Right ventricle myocardium superior (tissue), 1 donor: Measurements from ENCODE around the gene WAC. TPM values are rescaled to one million over a fixed set of nuclear protein-coding genes. Genes with fewer than 3 reads are reported as not detected.
"Not testable (repeated sequence)": the region's sequence is repeated elsewhere in the genome, so short reads cannot be mapped to it uniquely, and the experiment has no call there.

Experiments
- ATAC-seq: fragments of 200-7000 bp; cut with Tn5 transposase; one replicate; pipeline ENCODE4 v1.9.1; 2020; ENCODE audit warnings: mild to moderate bottlenecking; ENCODE audit not compliant: poor library complexity
- DNase-seq: peaks from one replicate; pipeline ENCODE4 v3.0.0-alpha.2; 2020
- intact Hi-C: fragments of 100-400 bp; cut with DNase I; formaldehyde crosslinking; loops from one replicate; pipeline ENCODE4 v1.11.2; 2022
- total RNA-seq: library from RNA; stranded (reverse); fragmentation: NEBNext Ultra II Directional; extraction: Animal tissue kit (Norgen Biotek cat#: 25700); gene quantifications from one replicate; pipeline ENCODE4 v1.2.1, GENCODE V29; 2021
- donor health status: DM: no; HTN: yes; CAD: no; lungs with severe emphysema.

The WAC gene
- total RNA-seq, 1 donor from 2014 or later, result 92.9 TPM

DNA sequence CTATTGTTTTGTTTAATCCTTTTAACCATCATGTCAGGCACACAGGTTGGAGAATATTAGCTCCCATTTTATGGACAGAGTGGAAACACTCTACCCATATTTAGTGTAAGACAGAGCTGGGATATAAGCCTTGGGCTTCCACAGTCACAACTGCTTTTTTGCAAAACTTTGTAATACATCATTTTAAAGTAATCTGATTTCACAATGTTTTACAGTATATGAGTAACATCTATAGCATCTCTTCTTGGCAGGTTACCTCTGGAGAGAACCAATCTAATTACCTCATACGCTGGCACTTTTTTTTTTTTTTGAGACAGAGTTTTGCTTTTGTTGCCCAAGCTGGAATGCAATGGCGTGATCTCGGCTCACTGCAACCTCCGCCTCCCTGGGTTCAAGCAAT, 12.1 kb upstream of the WAC start:
- ATAC-seq, DNase-seq, intact Hi-C loops: not testable (repeated sequence)

DNA sequence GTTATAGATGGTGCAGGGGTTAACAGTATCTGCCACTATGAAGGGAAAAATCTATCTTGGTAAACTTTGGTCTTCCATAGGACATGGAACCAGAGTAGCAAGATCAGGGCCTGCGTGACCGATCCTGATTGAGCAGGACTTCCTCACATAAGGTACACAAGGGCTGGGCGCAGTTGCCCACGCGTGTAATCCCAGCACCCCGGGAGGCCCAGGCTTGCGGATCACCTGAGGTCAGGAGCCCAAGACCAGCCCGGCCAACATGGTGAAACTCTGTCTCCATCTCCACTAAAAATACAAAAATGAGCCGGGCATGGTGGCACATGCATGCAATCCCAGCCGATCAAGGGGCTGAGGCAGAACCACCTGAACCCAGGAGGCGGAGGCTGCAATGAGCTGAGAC, 11.0 kb upstream of the WAC start:
- ATAC-seq, result peak; percentile 15
- DNase-seq, intact Hi-C loops: not testable (repeated sequence)

DNA sequence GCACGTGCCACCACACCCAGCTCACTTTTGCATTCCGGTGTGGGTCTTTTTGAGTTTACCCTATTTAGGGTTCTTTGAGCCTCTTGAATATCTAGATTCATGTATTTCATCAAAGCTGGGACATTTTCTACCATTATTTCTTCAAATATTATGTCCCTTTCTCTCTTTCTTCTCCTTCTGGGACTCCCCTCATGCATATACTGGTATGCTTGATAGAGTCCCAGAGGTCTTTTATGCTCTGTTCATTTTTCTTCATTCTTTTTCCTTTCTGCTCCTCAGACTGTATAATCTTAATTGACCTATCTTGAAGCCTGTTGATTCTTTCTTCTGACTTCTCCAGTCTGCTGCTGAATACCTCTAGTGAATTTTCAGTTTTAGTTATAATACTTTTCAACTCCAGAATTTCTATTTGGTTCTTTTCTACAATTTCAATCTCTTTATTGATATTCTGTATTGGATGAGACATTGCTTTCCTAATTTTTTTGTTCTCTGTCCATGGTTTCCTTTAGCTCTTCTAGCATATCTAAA, 9.1 kb upstream of the WAC start:
- no peak for DNase-seq
- no peak for ATAC-seq
- intact Hi-C loops, result no loop called here

DNA sequence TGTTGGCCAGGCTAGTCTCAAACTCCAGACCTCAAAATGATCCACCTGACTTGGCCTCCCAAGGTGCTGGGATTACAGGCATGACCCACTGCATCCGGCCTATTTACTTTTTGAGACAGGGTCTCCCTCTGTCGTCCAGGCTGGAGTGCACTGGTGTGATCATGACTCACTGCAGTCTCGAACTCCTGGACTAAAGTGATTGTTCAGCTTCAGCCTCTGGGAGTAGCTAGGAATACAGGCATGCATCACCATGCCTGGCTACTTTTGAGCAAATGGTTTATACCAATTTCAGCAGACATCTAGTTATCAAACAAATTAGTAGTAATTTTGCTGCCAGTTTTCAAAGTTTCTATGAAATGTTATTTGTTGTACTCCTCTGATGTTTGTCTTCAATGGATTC, 2.2 kb upstream of the WAC start:
- no peak for ATAC-seq
- intact Hi-C loops, result loop anchor here (10.0 kb wide), 2 partner anchors 64 to 96 kb away; no protein-coding TSS in a partner anchor
- no peak for DNase-seq

DNA sequence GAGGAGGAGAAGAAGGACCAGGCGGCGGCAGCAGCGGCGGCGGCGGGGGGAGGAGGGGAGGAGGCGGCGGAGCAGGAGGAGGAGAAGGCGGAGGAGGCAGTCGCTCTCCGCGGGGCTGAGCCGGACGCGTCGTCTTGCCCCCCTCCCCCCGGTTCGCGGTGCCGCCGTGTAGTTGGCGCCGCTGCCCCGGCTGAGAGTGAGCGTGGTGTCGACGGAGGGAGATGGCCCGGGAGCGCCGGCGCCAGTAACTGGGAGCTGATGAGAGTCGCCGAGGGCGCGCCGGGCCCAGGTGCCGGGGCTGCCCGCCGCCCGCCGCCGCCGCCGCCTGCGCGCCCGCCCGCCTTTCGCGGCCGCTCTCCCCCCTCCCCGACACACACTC, 257 bp downstream of the WAC start:
- DNase-seq (no peak), ATAC-seq (no peak)
- intact Hi-C loops, result loop anchor here (10.0 kb wide), 2 partner anchors 62 to 98 kb away; no protein-coding TSS in a partner anchor

DNA sequence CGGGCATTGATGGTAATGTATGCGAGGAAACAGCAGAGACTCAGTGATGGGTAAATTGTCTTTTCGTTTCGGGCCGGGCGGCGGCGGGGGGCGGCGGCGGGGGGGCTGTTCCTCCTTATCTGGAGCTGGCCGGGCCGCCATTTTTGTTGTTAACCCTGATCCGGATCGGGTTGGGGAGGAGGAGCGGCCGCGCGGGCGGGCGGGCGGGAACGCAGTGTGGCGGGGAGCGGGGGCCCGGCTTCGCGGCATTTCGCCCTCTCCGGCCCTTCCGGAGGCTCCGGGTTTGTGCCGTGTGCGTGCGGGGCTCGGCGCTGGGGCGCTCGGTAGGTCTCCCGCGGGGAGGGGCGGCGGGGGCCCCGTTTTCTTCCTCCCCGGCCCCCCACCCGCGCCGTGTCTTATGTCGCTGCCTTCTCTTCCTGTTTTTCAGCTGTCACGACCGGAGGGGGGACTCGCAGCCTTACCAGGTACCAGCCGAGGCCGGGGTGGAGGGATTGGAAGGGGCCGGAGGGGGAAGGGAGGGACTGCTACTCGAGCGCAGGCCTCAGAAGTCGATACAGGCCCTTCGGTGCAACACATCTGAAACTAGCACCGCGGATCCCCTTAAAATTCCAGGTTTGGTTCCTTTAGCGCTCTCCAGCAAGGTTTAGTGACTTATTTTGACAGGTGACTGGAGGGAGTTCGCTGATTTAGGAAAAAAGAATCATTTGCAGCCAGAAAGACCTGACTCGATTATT, 820 bp downstream of the WAC start:
- peak; percentile 82 for DNase-seq
- peak; percentile 22 for ATAC-seq
- intact Hi-C loops, result loop anchor here (10.0 kb wide), 2 partner anchors 61 to 99 kb away; no protein-coding TSS in a partner anchor

DNA sequence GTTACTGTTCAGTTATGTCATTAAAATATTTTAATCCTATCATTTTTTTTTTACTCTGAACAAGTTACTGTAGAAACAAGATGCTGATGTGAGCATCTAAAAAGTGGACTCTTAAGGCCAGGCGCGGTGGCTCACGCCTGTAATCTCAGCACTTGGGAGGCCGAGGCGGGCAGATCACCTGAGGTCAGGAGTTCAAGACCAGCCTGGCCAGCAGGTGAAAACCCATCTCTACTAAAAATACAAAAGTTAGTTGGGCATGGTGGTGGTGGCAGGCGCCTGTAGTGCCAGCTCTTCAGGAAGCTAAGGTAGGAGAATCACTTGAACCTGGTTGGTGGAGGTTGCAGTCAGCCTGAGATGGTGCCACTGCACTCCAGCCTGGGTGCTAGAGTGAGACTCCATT, 2.9 kb downstream of the WAC start:
- ATAC-seq (no peak), DNase-seq (no peak)
- intact Hi-C loops, result loop anchor here (10.0 kb wide), 2 partner anchors 59 to 101 kb away; no protein-coding TSS in a partner anchor

DNA sequence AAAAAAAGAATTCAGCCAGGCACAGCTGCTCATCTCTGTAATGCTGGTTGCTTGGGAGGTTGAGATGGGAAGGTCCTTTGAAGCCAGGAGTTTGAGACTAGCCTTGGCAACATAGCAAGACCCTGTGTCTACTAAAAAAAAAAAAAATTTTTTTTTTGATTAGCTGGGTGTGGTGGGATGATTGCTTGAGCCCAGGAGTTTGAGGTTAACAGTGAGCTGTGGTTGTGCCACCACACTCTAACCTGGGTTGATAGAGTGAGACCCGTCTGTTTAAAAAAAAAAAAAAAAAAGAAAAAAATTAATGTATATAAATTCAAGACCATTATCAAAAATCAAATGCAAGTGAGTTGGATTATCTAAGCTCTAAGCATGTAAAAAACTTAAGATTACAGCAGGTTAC, 5.7 kb downstream of the WAC start:
- intact Hi-C loops, result loop anchor here (10.0 kb wide), 2 partner anchors 56 to 104 kb away; no protein-coding TSS in a partner anchor
- no peak for ATAC-seq
- no peak for DNase-seq

DNA sequence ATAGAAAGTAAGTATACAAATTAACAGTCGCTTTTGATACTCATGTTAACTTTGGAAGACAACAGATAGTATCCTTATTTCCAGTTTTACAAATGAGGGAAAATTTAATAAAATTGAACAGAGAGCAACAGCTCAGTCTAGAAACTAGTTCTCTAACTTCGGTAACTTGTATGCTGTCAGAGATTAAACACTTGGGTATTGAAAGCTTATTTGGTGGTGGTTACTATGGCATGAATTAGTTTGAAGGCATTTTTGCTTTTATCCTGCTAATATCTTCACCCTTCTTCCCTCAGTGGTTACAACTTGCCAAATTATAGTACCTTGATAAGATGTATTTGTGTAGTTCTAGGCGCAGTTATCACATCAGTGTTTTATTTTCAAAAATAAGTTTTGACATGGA, 7.2 kb downstream of the WAC start:
- ATAC-seq, result no peak
- intact Hi-C loops, result no loop called here

DNA sequence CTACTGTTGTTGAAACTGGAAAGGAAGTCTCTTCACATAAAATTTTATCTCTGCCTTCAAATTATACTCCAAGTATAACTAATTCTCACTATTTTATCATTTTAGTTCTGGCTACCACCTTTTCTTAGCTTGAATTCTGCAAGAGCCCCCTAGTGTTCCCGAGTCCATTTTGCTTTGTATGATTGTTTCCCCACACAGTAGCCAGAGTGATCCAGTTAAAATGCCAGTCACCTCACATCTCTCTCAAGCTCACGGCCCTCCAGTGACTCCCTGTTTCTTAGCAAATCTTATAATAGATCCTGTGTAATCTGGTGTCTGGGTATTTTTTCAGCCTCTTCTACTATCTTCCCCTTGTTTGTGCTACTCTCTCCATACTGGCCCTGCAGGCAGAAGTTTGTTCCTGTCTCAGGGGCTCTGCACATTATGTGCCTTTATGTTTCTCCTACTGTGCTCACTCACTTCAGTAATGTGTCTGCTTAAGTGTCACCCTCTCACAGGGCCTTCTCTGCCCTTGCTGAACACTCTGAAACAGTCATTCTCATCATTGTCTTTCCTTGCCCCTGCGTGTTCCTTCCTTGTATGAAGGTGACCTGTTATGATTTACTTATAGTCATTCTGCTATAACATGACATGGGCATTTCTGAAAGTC, 8.9 kb downstream of the WAC start:
- intact Hi-C loops, result no loop called here
- ATAC-seq (peak; percentile 23), DNase-seq (no peak)

More for the DNA sequence above, 7.2 kb downstream of the WAC start:
- no peak for DNase-seq

DNA sequence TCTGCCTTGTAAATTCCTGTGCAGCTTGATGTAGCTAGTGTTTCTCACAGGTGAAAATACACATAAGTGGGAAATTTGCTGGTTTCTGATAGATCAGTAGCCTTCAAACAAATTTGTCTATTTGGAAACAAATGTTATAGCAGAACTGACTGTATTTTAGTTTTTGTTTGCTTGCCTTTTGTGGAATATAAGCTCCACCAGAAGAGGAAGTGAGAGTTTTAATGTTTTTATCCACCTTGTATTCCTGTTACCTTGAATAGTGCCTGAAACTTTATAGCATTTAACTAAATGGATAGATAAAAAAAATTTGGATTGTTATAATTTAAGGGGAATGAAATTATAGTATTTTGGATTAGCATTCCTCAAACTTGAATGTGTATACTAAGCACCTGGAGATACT, 9.8 kb downstream of the WAC start:
- no peak for ATAC-seq
- intact Hi-C loops, result no loop called here
- DNase-seq, result no peak

DNA sequence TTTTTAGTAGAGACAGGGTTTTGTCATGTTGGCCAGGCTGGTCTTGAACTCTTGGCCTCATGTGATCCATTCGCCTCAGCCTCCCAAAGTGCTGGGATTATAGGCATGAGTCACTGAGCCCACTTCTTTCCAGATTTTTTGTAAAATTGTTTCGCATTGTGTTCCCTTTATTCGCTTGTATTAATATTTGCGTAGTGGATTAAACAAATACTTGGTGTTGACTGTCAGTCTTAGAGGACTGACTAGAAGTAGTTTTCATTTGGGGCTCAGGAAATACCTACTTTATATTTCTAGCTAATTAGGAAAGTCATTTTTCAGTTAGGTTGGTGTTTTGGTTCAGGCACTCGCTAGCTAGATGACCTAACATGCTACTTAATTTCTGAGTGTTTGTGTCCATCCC, 11.1 kb downstream of the WAC start:
- DNase-seq, result no peak
- ATAC-seq, result no peak
- intact Hi-C loops, result no loop called here

DNA sequence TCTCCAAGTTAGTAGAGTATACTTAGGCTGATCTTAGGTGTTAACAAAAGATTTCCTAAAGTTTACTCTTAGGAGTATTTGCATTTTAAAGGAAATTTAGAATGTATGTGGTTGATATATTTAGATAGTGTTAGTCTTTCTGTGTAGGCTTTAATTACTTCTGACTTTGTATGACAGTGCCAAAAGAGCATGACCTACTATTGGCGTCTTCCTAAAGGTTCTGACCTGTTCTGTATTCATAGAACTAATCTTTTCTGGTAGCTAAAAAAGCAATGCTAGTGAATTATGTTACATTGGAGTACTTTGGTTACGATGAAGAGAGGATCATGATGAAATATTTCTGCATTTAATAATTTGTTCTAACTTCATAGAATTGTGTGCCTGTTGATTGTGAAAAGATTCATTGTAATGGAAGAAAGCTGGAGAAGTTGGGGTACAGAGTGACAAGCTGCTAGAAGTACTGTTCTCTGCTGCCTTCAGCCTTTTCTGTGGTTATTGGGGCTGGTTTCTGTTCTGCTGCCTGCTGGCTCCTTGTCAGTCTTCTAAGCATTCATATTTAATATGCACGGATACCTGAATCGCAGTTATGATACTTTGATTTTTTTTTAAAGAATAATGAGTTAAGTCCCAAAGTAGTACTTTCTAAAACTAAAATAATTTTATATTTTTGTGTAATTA, 13.2 kb downstream of the WAC start:
- ATAC-seq, result peak; percentile 9
- intact Hi-C loops, result no loop called here
- no peak for DNase-seq

DNA sequence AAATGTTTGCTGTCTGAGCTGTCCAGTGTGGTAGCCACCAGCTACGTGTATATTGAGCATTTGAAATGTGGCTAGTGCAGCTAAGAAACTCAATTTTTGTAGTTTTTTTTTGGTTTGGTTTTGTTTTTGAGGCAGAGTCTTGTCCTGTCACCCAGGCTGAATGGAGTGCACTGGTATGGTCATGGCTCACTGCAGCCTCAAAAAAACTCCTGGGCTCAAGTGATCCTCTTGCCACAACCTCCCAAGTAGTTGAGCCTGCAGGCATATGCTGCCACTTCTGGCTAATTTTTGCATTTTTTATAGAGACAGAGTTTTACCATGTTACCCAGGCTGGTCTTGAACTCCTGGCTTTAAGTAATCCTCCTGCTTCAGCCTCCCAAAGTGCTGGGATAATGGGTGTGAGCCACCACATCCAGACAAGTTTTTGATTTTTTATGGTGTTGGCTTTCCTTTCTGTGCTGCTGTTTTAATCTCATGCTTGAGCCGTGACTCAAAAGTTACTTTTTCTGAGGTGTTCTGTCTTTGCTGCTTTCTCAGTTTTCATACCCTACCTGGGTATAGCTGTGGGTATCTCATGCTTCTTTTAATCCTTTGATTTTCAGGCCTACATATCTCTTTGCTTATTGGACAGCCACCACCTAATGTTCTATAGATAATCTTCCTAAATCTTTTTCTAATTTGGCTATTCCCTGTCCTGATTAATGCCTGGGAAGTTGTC, 16.0 kb downstream of the WAC start:
- intact Hi-C loops, result no loop called here
- ATAC-seq (no peak), DNase-seq (no peak)

DNA sequence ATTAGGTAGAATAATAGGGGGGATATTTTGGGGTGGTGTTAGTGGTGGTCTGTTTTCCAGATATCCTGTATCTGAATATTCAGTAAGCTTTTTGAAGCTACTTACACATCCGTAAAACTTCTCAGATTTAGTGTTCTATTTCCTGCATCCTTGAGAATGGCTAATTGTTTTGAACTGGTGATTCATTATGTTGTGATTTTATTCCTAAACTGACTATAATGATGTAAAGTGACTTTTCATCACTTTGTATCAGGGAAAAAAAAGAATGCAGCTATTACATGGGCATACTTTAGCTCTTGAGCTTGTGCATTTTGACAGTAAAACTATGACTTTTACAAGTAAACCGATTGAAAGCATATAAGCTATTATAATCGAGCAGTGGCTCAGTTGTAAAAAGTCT, 18.2 kb downstream of the WAC start:
- ATAC-seq, result no peak
- intact Hi-C loops, result no loop called here
- no peak for DNase-seq

DNA sequence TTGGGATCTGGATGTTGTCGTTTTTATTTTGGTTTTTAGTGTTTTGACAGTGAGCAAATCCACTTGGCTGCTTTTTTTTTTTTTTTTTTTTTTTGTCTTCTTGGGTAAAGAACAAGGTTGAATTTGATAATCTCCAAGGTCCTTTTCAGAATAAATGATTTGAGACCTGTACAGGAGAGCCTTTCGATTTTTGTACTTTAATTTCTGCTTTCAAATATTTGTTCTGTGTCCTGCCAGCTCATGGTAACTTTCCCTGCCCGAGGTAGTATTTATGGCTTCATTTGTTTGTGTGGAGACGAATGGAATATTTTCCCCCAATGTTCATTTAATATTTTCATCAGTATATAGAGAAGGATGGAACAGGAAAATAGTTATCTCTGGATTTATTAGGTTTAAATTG, 19.9 kb downstream of the WAC start:
- intact Hi-C loops, result no loop called here
- ATAC-seq (no peak), DNase-seq (no peak)

DNA sequence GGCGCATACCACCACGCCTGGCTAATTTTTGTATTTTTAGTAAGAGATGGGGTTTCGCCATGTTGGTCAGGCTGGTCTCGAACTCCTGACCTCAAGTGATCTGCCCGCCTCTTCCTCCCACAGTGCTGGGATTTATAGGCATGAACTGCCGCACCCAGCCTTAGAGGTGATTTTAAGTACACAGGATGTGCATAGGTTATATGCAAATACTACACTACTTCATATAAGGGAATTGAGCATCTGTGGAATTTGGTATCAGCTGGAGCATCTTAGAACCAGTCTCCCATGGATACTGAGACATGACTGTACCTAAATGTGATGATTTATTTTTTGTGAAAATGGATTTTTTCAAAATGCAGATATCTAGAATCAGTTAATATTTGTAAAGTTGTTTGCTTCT, 21.1 kb downstream of the WAC start:
- ATAC-seq, result no peak
- intact Hi-C loops, result no loop called here
- no peak for DNase-seq

DNA sequence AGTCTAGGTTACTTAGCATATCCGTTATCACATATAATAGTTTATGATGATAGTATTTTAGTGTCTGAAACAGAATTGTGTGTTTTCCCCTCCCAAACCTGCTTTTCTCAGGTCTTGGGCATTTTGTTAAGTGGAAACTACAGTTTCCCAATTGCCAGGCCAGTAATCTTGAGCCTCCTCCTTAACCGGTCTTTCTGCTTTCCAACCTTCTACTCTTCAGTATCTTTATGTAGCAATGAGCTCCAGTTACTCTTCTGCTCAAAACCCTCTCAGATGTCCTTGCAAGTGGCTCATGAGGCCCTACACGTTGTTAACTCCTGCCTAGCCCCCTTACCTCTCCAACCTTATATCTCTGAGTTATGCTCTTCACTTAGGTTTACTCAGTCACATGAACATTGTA, 22.0 kb downstream of the WAC start:
- no peak for DNase-seq
- intact Hi-C loops, result no loop called here
- ATAC-seq, result no peak

DNA sequence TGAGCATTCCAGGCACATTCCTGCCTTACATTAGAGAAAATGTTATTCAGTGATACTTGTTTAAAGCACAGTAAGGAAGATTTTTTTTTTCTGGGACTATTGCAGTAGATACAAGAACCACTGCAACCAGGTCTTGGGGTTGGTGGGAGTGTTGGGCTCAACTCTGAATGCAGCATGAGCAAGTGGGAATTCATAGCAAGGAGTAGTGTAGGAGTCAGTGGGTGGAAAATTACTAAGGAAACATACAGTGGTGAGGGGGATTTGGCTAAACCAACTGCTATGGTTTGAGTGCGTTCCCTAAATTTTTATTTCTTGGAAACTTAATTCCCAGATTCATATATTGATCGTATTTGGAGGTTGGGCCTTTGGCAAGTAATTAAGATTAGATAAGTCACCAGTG, 22.4 kb downstream of the WAC start:
- intact Hi-C loops, result no loop called here
- ATAC-seq (no peak), DNase-seq (no peak)
